Loucy (cell line): ENCODE data around the gene FAM219B.

Experiments
- EZH2phosphoT487 ChIP-seq: fragments of 200-600 bp; IDR thresholded peaks from 2 replicates; pipeline ENCODE4 v1.6.1; 2018; ENCODE audit warnings: antibody characterized with exemption, mild to moderate bottlenecking, moderate library complexity, borderline replicate concordance
- TF ChIP-seq, protein P1 (sequence below): fragments of 200-600 bp; sonication (generic); conservative IDR thresholded peaks from 2 replicates; pipeline ENCODE4 v1.5.1; 2014; ENCODE audit warnings: mild to moderate bottlenecking, antibody characterized with exemption, low read length

DNA sequence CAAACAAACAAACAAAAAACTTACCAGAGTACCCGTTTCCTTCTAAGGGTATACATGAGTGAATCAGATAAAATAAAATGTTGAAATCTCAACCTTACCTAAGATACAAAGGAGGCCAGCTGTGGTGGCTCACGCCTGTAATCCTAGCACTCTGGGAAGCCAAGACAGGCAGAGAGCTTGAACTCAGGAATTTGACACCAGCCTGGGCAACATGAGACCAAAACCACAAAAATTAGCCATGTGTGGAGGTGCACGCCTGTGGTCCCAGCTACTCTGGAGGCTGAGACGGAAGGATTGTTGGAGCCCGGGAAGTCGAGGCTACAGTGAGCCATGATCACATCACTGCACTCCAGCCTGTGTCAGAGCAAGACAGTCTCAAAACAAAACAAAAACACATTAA lies 11.0 kb upstream of the FAM219B start:
- TF ChIP-seq, protein P1, sequence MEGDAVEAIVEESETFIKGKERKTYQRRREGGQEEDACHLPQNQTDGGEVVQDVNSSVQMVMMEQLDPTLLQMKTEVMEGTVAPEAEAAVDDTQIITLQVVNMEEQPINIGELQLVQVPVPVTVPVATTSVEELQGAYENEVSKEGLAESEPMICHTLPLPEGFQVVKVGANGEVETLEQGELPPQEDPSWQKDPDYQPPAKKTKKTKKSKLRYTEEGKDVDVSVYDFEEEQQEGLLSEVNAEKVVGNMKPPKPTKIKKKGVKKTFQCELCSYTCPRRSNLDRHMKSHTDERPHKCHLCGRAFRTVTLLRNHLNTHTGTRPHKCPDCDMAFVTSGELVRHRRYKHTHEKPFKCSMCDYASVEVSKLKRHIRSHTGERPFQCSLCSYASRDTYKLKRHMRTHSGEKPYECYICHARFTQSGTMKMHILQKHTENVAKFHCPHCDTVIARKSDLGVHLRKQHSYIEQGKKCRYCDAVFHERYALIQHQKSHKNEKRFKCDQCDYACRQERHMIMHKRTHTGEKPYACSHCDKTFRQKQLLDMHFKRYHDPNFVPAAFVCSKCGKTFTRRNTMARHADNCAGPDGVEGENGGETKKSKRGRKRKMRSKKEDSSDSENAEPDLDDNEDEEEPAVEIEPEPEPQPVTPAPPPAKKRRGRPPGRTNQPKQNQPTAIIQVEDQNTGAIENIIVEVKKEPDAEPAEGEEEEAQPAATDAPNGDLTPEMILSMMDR, result no peak
- no peak for TF ChIP-seq EZH2phosphoT487
